GM21576 (cell line): ENCODE measurements around the gene COL11A2.
"Not testable (repeated sequence)": the region's sequence is repeated elsewhere in the genome, so short reads cannot be mapped to it uniquely, and the experiment has no call there.

Source experiments
- ATAC-seq: cut with Tn5 transposase; IDR thresholded peaks from one replicate; pipeline ENCODE4 v1.9.1; 2021; ENCODE audit warnings: mild to moderate bottlenecking, moderate library complexity; ENCODE audit not compliant: unreplicated experiment

The COL11A2 gene

GRCh38 chr6:33192105-33192646 lies at the start of gene COL11A2:
Gene COL11A2 (minus strand): TSS chr6:33192467. CDS start chr6:33192240, 227 bp downstream.
- ATAC-seq = no peak

GRCh38 chr6:33241968-33242367 lies 49.7 kb upstream of the COL11A2 start:
- ATAC-seq = no peak

GRCh38 chr6:33237741-33238140 lies 45.5 kb upstream of the COL11A2 start:
- no peak for ATAC-seq

- ATAC-seq = no peak
These were observed 44.6 kb upstream of the COL11A2 start for GRCh38 chr6:33236852-33237251.

- ATAC-seq = no peak
These were observed 44.1 kb upstream of the COL11A2 start for GRCh38 chr6:33236328-33236727.

- no peak for ATAC-seq
These were observed 43.0 kb upstream of the COL11A2 start for GRCh38 chr6:33235221-33235634.

- not testable (repeated sequence) for ATAC-seq
These were observed 34.3 kb upstream of the COL11A2 start for GRCh38 chr6:33226503-33227120.

- ATAC-seq = no peak
These were observed 25.4 kb upstream of the COL11A2 start for GRCh38 chr6:33217681-33218080.

- ATAC-seq = no peak
These were observed 25.0 kb upstream of the COL11A2 start for GRCh38 chr6:33217246-33217645.

- no peak for ATAC-seq
These were observed 23.9 kb upstream of the COL11A2 start for GRCh38 chr6:33216117-33216649.

GRCh38 chr6:33215271-33216116 lies 23.2 kb upstream of the COL11A2 start:
- no peak for ATAC-seq

GRCh38 chr6:33213989-33214335 lies 21.7 kb upstream of the COL11A2 start:
- ATAC-seq = no peak

GRCh38 chr6:33213166-33213988 lies 21.1 kb upstream of the COL11A2 start:
- no peak for ATAC-seq

- ATAC-seq = no peak
These were observed 20.5 kb upstream of the COL11A2 start for GRCh38 chr6:33212857-33213165.

GRCh38 chr6:33211666-33212422 lies 19.6 kb upstream of the COL11A2 start:
- ATAC-seq = no peak

GRCh38 chr6:33211136-33211535 lies 18.9 kb upstream of the COL11A2 start:
- no peak for ATAC-seq

GRCh38 chr6:33209856-33210255 lies 17.6 kb upstream of the COL11A2 start:
- ATAC-seq = no peak

- ATAC-seq = no peak
These were observed 16.1 kb upstream of the COL11A2 start, which contains the start of gene RING1 for GRCh38 chr6:33208091-33208967. Gene RING1 (plus strand): TSS chr6:33208500. CDS start chr6:33208823, 323 bp downstream.

GRCh38 chr6:33207552-33208090 lies 15.4 kb upstream of the COL11A2 start:
- no peak for ATAC-seq
